SW480 (cell line): ENCODE data around the gene KCNAB1.
"Not testable (repeated sequence)": the region's sequence is repeated elsewhere in the genome, so short reads cannot be mapped to it uniquely, and the experiment has no call there.

Experiments used
- DNase-seq: peaks from one replicate; pipeline ENCODE4 v3.0.0-alpha.2; 2016; ENCODE audit warnings: low spot score

Gene KCNAB1

DNA sequence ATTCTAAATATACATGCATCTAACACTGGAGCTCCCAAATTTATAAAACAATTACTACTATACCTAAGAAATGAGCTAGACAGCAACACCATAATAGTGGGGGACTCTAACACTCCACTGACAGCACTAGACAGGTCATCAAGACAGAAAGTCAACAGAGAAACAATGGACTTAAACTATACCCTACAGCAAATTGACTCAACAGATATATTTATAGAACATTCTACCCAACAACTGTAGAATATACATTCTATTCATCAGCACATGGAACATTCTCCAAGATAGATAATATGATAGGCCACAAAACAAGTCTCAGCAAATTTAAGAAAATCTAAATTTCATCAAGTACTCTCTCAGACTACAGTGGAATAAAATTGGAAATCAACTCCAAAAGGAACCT is 102.0 kb downstream of the KCNAB1 start:
- DNase-seq = not testable (repeated sequence)

DNA sequence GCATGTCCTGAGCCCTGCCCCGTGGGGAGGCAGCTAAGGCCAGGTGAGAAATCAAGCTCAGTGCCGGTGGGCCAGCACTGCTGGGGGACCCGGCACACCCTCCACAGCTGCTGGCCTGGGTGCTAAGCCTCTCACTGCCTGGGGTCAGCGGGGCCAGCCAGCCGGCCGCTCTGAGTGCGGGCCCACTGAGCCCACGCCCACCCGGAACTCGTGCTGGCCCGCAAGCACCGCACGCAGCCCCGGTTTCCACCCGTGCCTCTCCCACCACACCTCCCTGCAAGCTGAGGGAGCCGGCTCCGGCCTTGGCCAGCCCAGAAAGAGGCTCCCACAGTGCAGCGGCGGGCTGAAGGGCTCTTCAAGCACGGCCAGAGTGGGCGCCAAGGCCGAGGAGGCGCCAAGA is 103.7 kb downstream of the KCNAB1 start:
- not testable (repeated sequence) for DNase-seq

- no peak for DNase-seq
These were observed 106.5 kb downstream of the KCNAB1 start for GRCh38 chr3:156226676-156227420.

GRCh38 chr3:156227704-156228103 is 107.3 kb downstream of the KCNAB1 start:
- DNase-seq = no peak

DNA sequence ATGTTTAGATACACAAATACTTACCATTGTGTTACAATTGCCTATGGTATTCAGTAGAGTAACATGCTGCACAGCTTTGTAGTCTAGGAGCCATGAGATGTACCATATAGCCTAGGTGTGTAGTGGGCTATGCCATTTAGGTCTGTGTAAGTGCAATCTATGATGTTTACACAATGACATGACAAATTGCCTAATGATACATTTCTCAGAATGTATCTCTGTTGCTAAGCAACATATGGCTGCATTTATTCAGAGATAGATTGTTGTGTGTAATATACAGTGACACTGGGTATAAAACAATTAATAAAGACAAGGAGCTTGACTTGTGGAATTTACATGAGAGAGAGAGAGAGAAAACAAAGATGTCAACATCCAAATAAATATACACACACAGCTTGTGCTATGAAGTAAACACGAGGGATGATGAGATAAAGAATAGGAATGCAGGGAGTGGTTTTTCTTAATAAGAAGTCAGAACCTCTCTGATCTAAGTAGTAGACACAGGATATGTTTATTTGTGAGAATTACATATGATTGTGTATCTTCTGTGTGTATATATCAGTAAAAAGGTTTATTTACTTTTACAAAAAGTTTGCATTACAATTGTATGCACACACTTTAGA is 110.0 kb downstream of the KCNAB1 start:
- DNase-seq = peak; percentile 18

- not testable (repeated sequence) for DNase-seq
These were observed 110.8 kb downstream of the KCNAB1 start for GRCh38 chr3:156231221-156231620.

- no peak for DNase-seq
These were observed 113.5 kb downstream of the KCNAB1 start for GRCh38 chr3:156233876-156234275.

- DNase-seq = no peak
These were observed 116.3 kb downstream of the KCNAB1 start for GRCh38 chr3:156236556-156237260.

DNA sequence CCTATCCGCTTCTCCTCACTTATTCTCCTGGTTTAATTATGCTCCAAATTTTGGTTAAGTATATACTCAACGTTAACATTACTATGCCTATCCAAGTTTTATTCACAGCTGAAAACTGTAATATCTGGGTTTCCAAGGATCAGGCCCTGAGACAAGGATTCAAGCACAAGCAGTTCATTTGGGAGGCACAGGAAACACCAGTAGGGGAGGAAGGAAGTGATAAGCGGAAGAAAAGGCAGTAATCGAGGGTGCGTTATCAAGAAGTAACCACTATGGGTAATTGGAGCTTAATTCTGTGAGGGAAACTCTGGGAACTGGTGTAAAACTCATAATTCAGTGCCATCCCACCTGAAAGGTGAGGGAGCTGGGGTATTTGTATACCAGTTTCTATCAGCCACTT is 120.3 kb downstream of the KCNAB1 start:
- DNase-seq = no peak

DNA sequence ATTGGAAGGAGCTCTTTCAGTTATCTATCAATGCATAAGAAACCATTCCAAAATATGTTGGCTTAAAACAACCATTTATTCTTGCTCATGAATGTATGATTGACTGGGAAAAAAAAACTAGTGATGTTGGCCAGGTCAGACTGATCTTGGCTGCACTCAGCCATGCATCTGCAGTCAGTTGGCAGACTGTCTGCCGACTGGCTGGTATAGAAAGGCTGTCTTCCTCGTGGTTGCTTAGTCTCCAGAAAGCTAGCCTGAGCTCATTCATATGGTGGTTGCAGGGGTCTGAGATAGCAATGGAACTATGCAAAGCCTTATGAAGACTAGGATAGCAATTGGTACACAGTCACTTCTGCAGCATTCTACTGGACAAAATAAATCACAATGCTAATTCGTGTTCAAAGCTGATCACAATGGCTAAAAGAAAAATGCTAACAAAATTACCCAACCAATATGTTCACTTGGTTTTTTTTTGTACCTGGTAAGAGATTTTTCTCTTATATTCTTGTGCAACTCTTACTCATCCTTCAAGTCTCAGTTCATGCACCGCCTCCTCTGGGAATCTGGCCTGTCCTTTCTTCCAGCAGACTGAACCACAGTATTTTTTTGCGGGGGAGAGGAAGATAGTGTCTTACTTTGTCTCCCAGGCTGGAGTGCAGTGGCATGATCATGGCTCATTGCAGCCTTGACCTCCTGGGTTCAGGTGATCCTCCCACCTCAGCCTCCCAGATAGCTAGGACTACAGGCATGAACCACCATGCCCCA is 126.8 kb downstream of the KCNAB1 start:
- DNase-seq = no peak

DNA sequence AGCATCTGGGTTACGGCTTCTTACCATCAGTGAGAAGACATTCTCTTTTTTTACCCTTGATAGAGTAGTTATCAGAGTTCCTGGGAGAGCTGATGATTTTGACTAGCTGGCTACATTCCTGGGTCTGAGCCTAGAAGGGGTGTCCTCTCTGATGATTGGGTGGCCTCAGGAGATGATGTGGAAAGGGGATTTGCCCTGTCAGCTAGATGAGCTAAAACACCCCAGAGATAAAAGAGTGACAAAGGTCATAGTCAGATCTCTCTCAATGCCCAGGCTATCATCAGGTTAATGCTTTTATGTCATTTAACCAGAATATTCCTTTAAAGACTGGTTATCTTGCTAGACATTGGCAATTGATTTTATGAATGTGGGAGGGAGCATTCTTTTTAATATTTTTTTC is 130.2 kb downstream of the KCNAB1 start:
- no peak for DNase-seq

DNA sequence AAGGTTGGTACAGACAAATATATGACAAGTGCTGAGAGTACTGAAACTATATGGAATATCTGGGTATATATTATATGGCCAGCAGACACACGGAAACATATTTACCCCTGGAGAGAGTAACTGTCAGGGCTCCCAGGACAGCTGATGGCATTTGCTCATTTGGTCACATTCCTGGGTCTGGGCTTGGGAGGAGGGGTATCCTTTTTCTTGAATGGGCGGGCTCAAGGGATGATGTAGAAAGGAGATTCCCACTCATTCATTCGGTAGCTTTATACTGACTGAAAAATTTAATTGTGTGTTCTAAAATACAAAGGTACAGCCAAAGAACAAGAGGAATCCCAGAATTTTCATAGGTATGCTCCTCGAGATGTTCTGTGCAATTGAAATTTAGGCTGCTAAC is 131.0 kb downstream of the KCNAB1 start:
- no peak for DNase-seq

DNA sequence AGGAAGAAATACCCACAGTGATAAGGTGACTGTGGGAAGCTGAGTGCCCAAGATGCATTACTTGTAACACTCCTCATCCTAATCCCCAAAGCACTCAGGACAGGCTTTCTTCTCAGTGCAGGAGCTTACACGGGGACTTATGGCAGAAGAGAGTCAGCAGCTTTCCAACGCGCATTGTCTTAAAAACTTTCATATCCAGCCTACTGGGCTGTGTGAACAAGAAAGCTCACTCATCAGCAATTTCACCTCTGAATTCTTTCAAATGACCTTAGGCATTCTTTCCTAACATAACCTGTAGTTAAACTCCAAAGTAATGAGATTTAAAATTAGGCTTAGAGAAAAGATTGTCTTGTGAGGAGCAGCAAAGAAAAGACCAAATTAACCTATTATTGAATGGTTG is 132.3 kb downstream of the KCNAB1 start:
- no peak for DNase-seq

GRCh38 chr3:156253150-156253549 is 132.8 kb downstream of the KCNAB1 start:
- DNase-seq = no peak

GRCh38 chr3:156256256-156256655 is 135.9 kb downstream of the KCNAB1 start:
- no peak for DNase-seq

- no peak for DNase-seq
These were observed 136.6 kb downstream of the KCNAB1 start for GRCh38 chr3:156256945-156257344.

DNA sequence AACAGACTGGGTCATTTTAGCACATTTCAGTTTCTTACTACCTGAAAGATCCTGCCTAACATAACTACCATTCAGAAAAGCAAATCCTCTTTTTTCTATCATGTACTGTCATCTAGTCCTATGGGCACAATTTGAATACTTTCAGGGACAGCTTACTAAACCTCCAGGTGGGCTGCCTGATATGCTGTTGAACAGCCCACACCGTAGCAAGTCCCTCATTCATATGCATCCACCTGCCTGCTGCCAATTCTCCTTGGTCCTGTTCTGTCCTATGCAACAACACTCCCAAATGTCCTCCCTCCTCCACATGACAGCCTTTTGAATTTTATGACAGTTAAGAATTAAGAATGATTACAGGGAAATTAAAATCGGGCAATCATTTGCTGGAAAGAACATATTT is 137.9 kb downstream of the KCNAB1 start:
- DNase-seq = no peak

- no peak for DNase-seq
These were observed 139.5 kb downstream of the KCNAB1 start for GRCh38 chr3:156259896-156260295.

- no peak for DNase-seq
These were observed 140.0 kb downstream of the KCNAB1 start for GRCh38 chr3:156260331-156260730.

DNA sequence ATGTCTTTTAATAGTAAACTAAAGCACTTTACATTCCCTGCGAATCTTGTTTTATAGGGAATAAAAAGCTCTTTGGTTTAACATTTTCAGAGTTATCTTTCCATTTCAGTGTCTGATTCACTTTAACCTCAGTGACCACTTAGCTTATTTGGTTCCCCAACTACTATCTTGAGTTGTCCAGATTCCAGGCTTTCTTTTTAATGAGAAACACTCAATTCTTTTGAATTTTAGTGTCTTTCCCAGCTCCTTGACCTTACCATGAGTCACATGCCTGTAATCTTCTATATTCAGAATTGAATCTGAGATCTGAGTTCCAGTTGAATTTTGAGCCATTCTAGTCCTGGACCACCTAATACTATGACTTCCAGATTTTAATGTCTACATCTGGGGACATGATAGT is 144.4 kb downstream of the KCNAB1 start:
- DNase-seq = no peak

GRCh38 chr3:156271508-156271907 is 151.1 kb downstream of the KCNAB1 start:
- no peak for DNase-seq

- no peak for DNase-seq
These were observed 151.8 kb downstream of the KCNAB1 start for GRCh38 chr3:156271995-156272719.
